H1 (cell line): Measurements from ENCODE around the gene GAB2. TPM values are rescaled to one million over a fixed set of nuclear protein-coding genes. Genes with fewer than 3 reads are reported as not detected.
"Not testable (repeated sequence)": the region's sequence is repeated elsewhere in the genome, so short reads cannot be mapped to it uniquely, and the experiment has no call there.

ENCODE experiments used
- CTCF ChIA-PET: fragments of 300-600 bp; sonication (Branson Sonifier 250); formaldehyde crosslinking; loops from one replicate; lab custom pipeline; 2021; ENCODE audit not compliant: partially characterized antibody; lab: Charles Lee
- POLR2A ChIA-PET: fragments of 300-600 bp; sonication (Branson Sonifier 250); formaldehyde crosslinking; loops from one replicate; lab custom pipeline; 2021; ENCODE audit warnings: inconsistent platforms; ENCODE audit not compliant: partially characterized antibody; lab: Charles Lee
- DNase-seq, 2 experiments: peaks; one replicate each; pipeline versions ENCODE4 v3.0.0 to v3.0.0-alpha.2; 2010 to 2022; ENCODE audit warnings: low spot score in 2 of 2, low read depth in 1 of 2, mixed read lengths in 1 of 2
- FAIRE-seq: peaks from 2 replicates; lab custom pipeline; 2011; peaks lifted over from hg19 to GRCh38; lab: Jason Lieb, UNC
- H2AFZ ChIP-seq: 2 replicates; pipeline ENCODE4 v1.8.1; 2012; ENCODE audit warnings: low read length, inconsistent platforms
- H2AK5ac ChIP-seq: 2 replicates; pipeline ENCODE4 v1.6.1; 2013; ENCODE audit warnings: low read depth, low read length
- H2BK120ac ChIP-seq: replicated peaks from 2 replicates; pipeline ENCODE3; 2013; ENCODE audit warnings: low read depth, low read length, inconsistent platforms
- H2BK12ac ChIP-seq: 2 replicates; pipeline ENCODE4 v1.6.1; 2013; ENCODE audit warnings: low read depth, low read length
- H2BK15ac ChIP-seq: 2 replicates; pipeline ENCODE4 v1.6.1; 2013; ENCODE audit warnings: low read length
- H2BK20ac ChIP-seq: 2 replicates; pipeline ENCODE4 v1.6.1; 2013; ENCODE audit warnings: low read length
- H2BK5ac ChIP-seq: 2 replicates; pipeline ENCODE4 v1.6.1; 2013; ENCODE audit warnings: low read depth, low read length
- H3K14ac ChIP-seq: 2 replicates; pipeline ENCODE4 v1.6.1; 2013; ENCODE audit warnings: inconsistent platforms; ENCODE audit not compliant: insufficient read length
- H3K18ac ChIP-seq: 2 replicates; pipeline ENCODE4 v1.6.1; 2013; ENCODE audit warnings: low read length; ENCODE audit errors: extremely low read depth
- H3K23ac ChIP-seq: 2 replicates; pipeline ENCODE4 v1.6.1; 2013; ENCODE audit warnings: inconsistent platforms; ENCODE audit not compliant: insufficient read length
- H3K23me2 ChIP-seq: 2 replicates; pipeline ENCODE4 v1.6.1; 2013; ENCODE audit warnings: low read depth, low read length
- H3K27ac ChIP-seq: 2 replicates; pipeline ENCODE4 v1.6.1; 2011; ENCODE audit warnings: low read depth, low read length, inconsistent platforms
- H3K27me3 ChIP-seq, 4 experiments: replicated peaks in 1 of 4; 1 replicate in 1 of 4; 2 replicates in 3 of 4; pipeline versions ENCODE4 v1.6.1 to v1.8.1; 2011 to 2013; ENCODE audit warnings: low read length in 3 of 4, mild to moderate bottlenecking in 3 of 4, inconsistent platforms in 2 of 4, mixed read lengths in 2 of 4, moderate library complexity in 1 of 4; ENCODE audit not compliant: control insufficient read depth in 3 of 4, insufficient read depth in 3 of 4; ENCODE audit errors: extremely low read depth in 1 of 4
- H3K36me3 ChIP-seq, 4 experiments: 2 replicates each; pipeline versions ENCODE4 v1.6.1 to v1.8.1; 2011 to 2013; ENCODE audit warnings: mild to moderate bottlenecking in 4 of 4, low read length in 3 of 4, moderate library complexity in 2 of 4, control low read depth in 1 of 4, inconsistent platforms in 1 of 4; ENCODE audit not compliant: insufficient read depth in 4 of 4, control insufficient read depth in 2 of 4
- H3K4ac ChIP-seq: replicated peaks from 2 replicates; pipeline ENCODE3; 2013; ENCODE audit warnings: low read length, low read depth, mixed read lengths, inconsistent platforms; ENCODE audit not compliant: insufficient read length
- H3K4me1 ChIP-seq, 4 experiments: replicated peaks in 1 of 4; 1 replicate in 1 of 4; 2 replicates in 3 of 4; pipeline versions ENCODE4 v1.6.1 to v1.8.1; 2011 to 2013; ENCODE audit warnings: low read length in 3 of 4, inconsistent platforms in 2 of 4, mixed read lengths in 1 of 4; ENCODE audit not compliant: insufficient read depth in 4 of 4, control insufficient read depth in 3 of 4
- H3K4me2 ChIP-seq, 2 experiments: 2 replicates each; pipeline versions ENCODE4 v1.6.1 to v1.8.1; 2011 to 2013; ENCODE audit warnings: low read depth in 2 of 2, low read length in 2 of 2, control low read depth in 1 of 2, inconsistent platforms in 1 of 2, mild to moderate bottlenecking in 1 of 2; ENCODE audit not compliant: insufficient read depth in 1 of 2
- H3K4me3 ChIP-seq, 4 experiments: fragments of 200-600, 300-600 bp in 1 of 4; sonication (generic), shearing (Covaris generic), sonication (Bioruptor Twin) in 1 of 4; 2 replicates each; pipeline versions ENCODE4 v1.5.1 to v1.8.1; 2011 to 2016; ENCODE audit warnings: low read length in 4 of 4, low read depth in 3 of 4, control low read depth in 2 of 4, inconsistent platforms in 2 of 4, mild to moderate bottlenecking in 2 of 4, mixed read lengths in 1 of 4, moderate library complexity in 1 of 4; ENCODE audit not compliant: insufficient read depth in 2 of 4; ENCODE audit errors: extremely low read depth in 1 of 4
- H3K56ac ChIP-seq: replicated peaks from 2 replicates; pipeline ENCODE3; 2013; ENCODE audit warnings: low read depth, mild to moderate bottlenecking, mixed read lengths, low read length, inconsistent platforms; ENCODE audit not compliant: insufficient read length
- H3K79me1 ChIP-seq: 2 replicates; pipeline ENCODE4 v1.6.1; 2013; ENCODE audit warnings: low read depth, low read length, control low read depth
- H3K79me2 ChIP-seq, 2 experiments: 2 replicates each; pipeline versions ENCODE4 v1.6.1 to v1.8.1; 2012 to 2013; ENCODE audit warnings: low read length in 2 of 2, mild to moderate bottlenecking in 2 of 2, inconsistent platforms in 1 of 2; ENCODE audit not compliant: insufficient read depth in 2 of 2, control insufficient read depth in 1 of 2
- H3K9ac ChIP-seq, 4 experiments: replicated peaks in 1 of 4; 1 replicate in 1 of 4; 2 replicates in 3 of 4; pipeline versions ENCODE4 v1.6.1 to v1.8.1; 2011 to 2013; ENCODE audit warnings: low read depth in 3 of 4, low read length in 3 of 4, control low read depth in 2 of 4, mild to moderate bottlenecking in 2 of 4, moderate library complexity in 2 of 4, inconsistent platforms in 1 of 4; ENCODE audit errors: extremely low read depth in 1 of 4
- H3K9me3 ChIP-seq, 2 experiments: 2 replicates each; pipeline versions ENCODE4 v1.6.1 to v1.8.1; 2012 to 2013; ENCODE audit warnings: mild to moderate bottlenecking in 2 of 2, moderate library complexity in 2 of 2, control low read depth in 1 of 2, inconsistent platforms in 1 of 2, low read depth in 1 of 2, low read length in 1 of 2, mixed read lengths in 1 of 2; ENCODE audit not compliant: insufficient read depth in 2 of 2
- H4K20me1 ChIP-seq, 2 experiments: replicated peaks in 1 of 2; 2 replicates each; pipeline versions ENCODE3 to v1.8.1; 2011 to 2013; ENCODE audit warnings: inconsistent platforms in 2 of 2, low read length in 2 of 2, mild to moderate bottlenecking in 1 of 2; ENCODE audit not compliant: insufficient read depth in 2 of 2, control insufficient read depth in 1 of 2
- H4K5ac ChIP-seq: 2 replicates; pipeline ENCODE4 v1.6.1; 2013; ENCODE audit warnings: low read length, low read depth, mixed read lengths, inconsistent platforms; ENCODE audit not compliant: insufficient read length
- H4K8ac ChIP-seq: 2 replicates; pipeline ENCODE4 v1.8.0; 2013; ENCODE audit warnings: mild to moderate bottlenecking, moderate library complexity, low read length, inconsistent platforms; ENCODE audit not compliant: insufficient read depth; ENCODE audit errors: extremely low read depth
- H4K91ac ChIP-seq: replicated peaks from 2 replicates; pipeline ENCODE3; 2013; ENCODE audit warnings: low read length, mixed read lengths, inconsistent platforms; ENCODE audit not compliant: insufficient read length
- KDM4A ChIP-seq: IDR thresholded peaks from one replicate; pipeline ENCODE4 v1.7.1; 2012; ENCODE audit warnings: low read depth, mild to moderate bottlenecking, moderate library complexity, low read length, inconsistent platforms; ENCODE audit not compliant: severe bottlenecking
- WGBS, 2 experiments: shearing (Covaris generic) in 1 of 2; methylation state at CpG; one replicate each; pipeline versions ENCODE4 v1.1.6 to v1.1.7; 2013 to 2015; ENCODE audit warnings: low lambda C conversion rate in 2 of 2, mixed read lengths in 2 of 2, inconsistent platforms in 1 of 2, low coverage in 1 of 2, missing lambda C conversion rate in 1 of 2; ENCODE audit not compliant: insufficient replicate concordance in 2 of 2, insufficient coverage in 1 of 2, insufficient read length in 1 of 2; ENCODE audit errors: extremely low coverage in 1 of 2, missing lambda C conversion rate in 1 of 2; 5-methylcytosine and 5-hydroxymethylcytosine counted together
- polyA plus RNA-seq, 7 experiments: library from polyadenylated mRNA; depleted of rRNA in 3 of 7; stranded (reverse) in 5 of 7; unstranded in 2 of 7; fragments of >200 nt in 5 of 7; fragments of 200-250 nt in 2 of 7; gene quantifications; 1 replicate in 5 of 7; 2 replicates in 1 of 7; 4 replicates in 1 of 7; pipeline versions ENCODE4 v1.2.1 to v1.2.3, GENCODE V29; 2011 to 2013; ENCODE audit warnings: missing spikeins in 2 of 7, mixed read lengths in 2 of 7
- total RNA-seq: library from RNA; stranded (reverse); fragmentation: NEBNext Ultra II Directional; extraction: Animal tissue kit (Norgen Biotek cat#: 25700); gene quantifications from 2 replicates; pipeline ENCODE4 v1.2.1, GENCODE V29; 2021

The GAB2 gene
- total and polyA plus RNA-seq, 2 of the 8 experiments (the other 6 are each of a cell fraction or from before 2014, with no cell fraction given): 6.3 to 14.0 TPM

DNA sequence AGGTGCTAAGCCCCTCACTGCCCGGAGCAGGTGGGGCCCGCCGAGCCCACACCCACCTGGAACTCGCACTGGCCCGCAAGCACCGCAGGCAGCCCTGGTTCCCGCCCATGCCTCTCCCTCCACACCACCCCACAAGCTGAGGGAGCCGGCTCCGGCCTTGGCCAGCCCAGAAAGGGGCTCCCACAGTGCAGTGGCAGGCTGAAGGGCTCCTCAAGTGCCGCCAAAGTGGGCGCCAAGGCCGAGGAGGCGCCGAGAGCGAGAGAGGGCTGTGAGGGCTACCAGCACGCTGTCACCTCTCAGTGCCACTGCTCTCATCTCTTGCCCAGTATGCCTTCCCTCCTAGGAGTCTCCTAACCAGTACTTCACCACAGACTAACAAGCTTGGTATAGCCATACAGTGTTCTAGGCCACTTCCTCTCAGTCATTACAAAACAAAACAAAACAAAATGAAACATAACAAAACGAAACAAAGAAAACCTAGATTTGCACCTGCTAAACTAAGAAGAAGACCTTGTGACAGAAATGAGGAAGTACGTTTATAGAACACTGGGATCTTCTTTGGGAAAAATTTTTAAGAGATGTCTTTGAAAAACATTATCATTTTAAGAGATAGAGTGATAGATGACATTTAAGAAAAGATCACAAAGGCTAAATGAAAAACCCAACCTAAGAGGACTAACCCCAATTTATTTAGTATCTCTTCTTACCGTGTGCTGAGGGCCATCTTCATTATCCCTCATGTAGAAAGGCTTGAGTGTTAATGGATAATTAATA is 47.7 kb upstream of the GAB2 start (continued):
- no peak for TF ChIP-seq KDM4A

- peaks cover 0 to 34% (median 15%) of the 10 kb centered on the region in 4 experiments; a peak in 5 of 8 replicates for H3K36me3 ChIP-seq
- FAIRE-seq, H3K4me2 ChIP-seq, H3K23ac ChIP-seq, H2AFZ ChIP-seq, H3K4me1 ChIP-seq, H3K9me3 ChIP-seq, H3K23me2 ChIP-seq, H3K4ac ChIP-seq, H4K20me1 ChIP-seq, H3K14ac ChIP-seq, H3K27ac ChIP-seq, H3K79me2 ChIP-seq, H3K27me3 ChIP-seq, H3K9ac ChIP-seq, H2BK12ac ChIP-seq, H2BK15ac ChIP-seq, H3K79me1 ChIP-seq, H4K5ac ChIP-seq, H4K91ac ChIP-seq, H2BK20ac ChIP-seq, H3K4me3 ChIP-seq, DNase-seq, H2BK5ac ChIP-seq, H2BK120ac ChIP-seq, H3K18ac ChIP-seq, POLR2A ChIA-PET, H3K56ac ChIP-seq, H2AK5ac ChIP-seq, H4K8ac ChIP-seq: not testable (repeated sequence)
- 100% methylated on average over 5 of the region's 14 CpGs; no CpG with 5 or more reads in 1 of the 2 experiments for WGBS, 2 experiments
- CTCF ChIA-PET: interaction anchor here (0.6 to 2.2 kb wide), 4 partner anchors 12 to 100 kb away, joined by 3 to 6 read pairs (median 3); no protein-coding TSS in a partner anchor
Measured at GRCh38 chr11:78464787-78465168, 47.2 kb upstream of the GAB2 start.
